Fibroblast of pulmonary artery (primary cell): Measurements from ENCODE around the gene FMN1.

Experiments used
- DNase-seq: peaks from one replicate; pipeline ENCODE4 v3.0.0-alpha.2; 2010; ENCODE audit warnings: low read depth
- H3K4me3 ChIP-seq: replicated peaks from 2 replicates; pipeline ENCODE4 v1.5.1; 2011; ENCODE audit warnings: low read depth, mild to moderate bottlenecking, control low read depth, low read length, moderate library complexity
- CTCF ChIP-seq: IDR thresholded peaks from 2 replicates; pipeline ENCODE4 v1.5.1; 2011; ENCODE audit warnings: mild to moderate bottlenecking, control low read depth, low read length, inconsistent platforms; ENCODE audit errors: missing control alignments

Gene FMN1

GRCh38 chr15:32721596-32721995 is 472.9 kb downstream of the FMN1 start:
- TF ChIP-seq CTCF: no peak
- no peak overlapping the region for H3K4me3 ChIP-seq
- no peak for DNase-seq

GRCh38 chr15:32718821-32719716 is 475.4 kb downstream of the FMN1 start:
- TF ChIP-seq CTCF: no peak
- H3K4me3 ChIP-seq: peak overlapping the region; percentile 51
- DNase-seq: no peak

- DNase-seq: no peak
- peak overlapping the region; percentile 51 for H3K4me3 ChIP-seq
- no peak for TF ChIP-seq CTCF
These were observed 476.2 kb downstream of the FMN1 start for GRCh38 chr15:32718227-32718820.

GRCh38 chr15:32717426-32718226 is 476.9 kb downstream of the FMN1 start, which contains the start of gene GREM1:
Gene GREM1 (plus strand): TSS chr15:32718004. CDS start chr15:32730691, 12,687 bp downstream.
- no peak for TF ChIP-seq CTCF
- H3K4me3 ChIP-seq: peak within 1 kb of the TSS; percentile 51
- DNase-seq: no peak

GRCh38 chr15:32716915-32717425 is 477.5 kb downstream of the FMN1 start:
- TF ChIP-seq CTCF: no peak
- no peak for DNase-seq
- H3K4me3 ChIP-seq: peak overlapping the region; percentile 48

GRCh38 chr15:32716216-32716914 is 478.1 kb downstream of the FMN1 start:
- H3K4me3 ChIP-seq: no peak overlapping the region
- no peak for TF ChIP-seq CTCF
- DNase-seq: no peak
